ENCODE data around the gene CAPG.

Gene CAPG

GRCh38 chr2:85425588-85425987, 15.4 kb upstream of the CAPG start:
- peaks cover 19% of the 10 kb centered on the region for H3K4me1 ChIP-seq

GRCh38 chr2:85423525-85423924, 13.4 kb upstream of the CAPG start:
- no peak overlapping the region for H3K4me3 ChIP-seq (ENCODE audit: low read depth, low read length)
- no peak for DNase-seq
- H3K9me3 ChIP-seq = no peaks in the 10 kb centered on the region
- TF ChIP-seq CTCF (IDR thresholded peaks at IDR 0.05; ENCODE audit: low read depth, low read length) = no peak
- peaks cover 11% of the 10 kb centered on the region; the same call in 1 of the 2 replicates for H3K4me1 ChIP-seq
- H3K27me3 ChIP-seq = no peaks in the 10 kb centered on the region
- no peaks in the 10 kb centered on the region for H3K36me3 ChIP-seq

More at GRCh38 chr2:85425588-85425987, 15.4 kb upstream of the CAPG start:
- no peak for TF ChIP-seq CTCF (IDR thresholded peaks at IDR 0.05; ENCODE audit: low read depth, low read length)
- no peak for DNase-seq
- Histone ChIP-seq H3K27me3 (no peaks in the 10 kb centered on the region), H3K9me3 (no peaks in the 10 kb centered on the region), H3K4me3 (ENCODE audit: low read depth, low read length) (no peak overlapping the region), H3K36me3 (no peaks in the 10 kb centered on the region)

GRCh38 chr2:85422072-85422457, 11.9 kb upstream of the CAPG start:
- H3K4me1 ChIP-seq = peaks cover 14% of the 10 kb centered on the region
- H3K9me3 ChIP-seq = no peaks in the 10 kb centered on the region
- DNase-seq = no peak
- H3K27me3 ChIP-seq = no peaks in the 10 kb centered on the region
- no peaks in the 10 kb centered on the region for H3K36me3 ChIP-seq
- TF ChIP-seq CTCF (IDR thresholded peaks at IDR 0.05; ENCODE audit: low read depth, low read length) = no peak
- no peak overlapping the region for H3K4me3 ChIP-seq (ENCODE audit: low read depth, low read length)

GRCh38 chr2:85421260-85422071, 11.3 kb upstream of the CAPG start:
- Histone ChIP-seq H3K9me3 (no peaks in the 10 kb centered on the region), H3K4me3 (ENCODE audit: low read depth, low read length) (no peak overlapping the region), H3K27me3 (no peaks in the 10 kb centered on the region), H3K36me3 (no peaks in the 10 kb centered on the region), H3K4me1 (peaks cover 14% of the 10 kb centered on the region)
- TF ChIP-seq CTCF (IDR thresholded peaks at IDR 0.05; ENCODE audit: low read depth, low read length) = no peak
- no peak for DNase-seq

- peak; percentile 86 for DNase-seq
- H3K4me1 ChIP-seq = peaks cover 14% of the 10 kb centered on the region
- H3K27me3 ChIP-seq = no peaks in the 10 kb centered on the region
- H3K36me3 ChIP-seq = no peaks in the 10 kb centered on the region
- H3K9me3 ChIP-seq = no peaks in the 10 kb centered on the region
- no peak overlapping the region for H3K4me3 ChIP-seq (ENCODE audit: low read depth, low read length)
- TF ChIP-seq CTCF (IDR thresholded peaks at IDR 0.05; ENCODE audit: low read depth, low read length) = peak; percentile 70
Observed at GRCh38 chr2:85420536-85421259, 10.5 kb upstream of the CAPG start.

Data from BE2C (cell line).